Renal pelvis (tissue), 4 donors: ENCODE measurements around the gene ARMC3. TPM values are rescaled to one million over a fixed set of nuclear protein-coding genes. Genes with fewer than 3 reads are reported as not detected.
"Not testable (repeated sequence)": the region's sequence is repeated elsewhere in the genome, so short reads cannot be mapped to it uniquely, and the experiment has no call there.

Source experiments
- DNase-seq: peaks from one replicate; pipeline ENCODE4 v3.0.0-alpha.2; 2013
- polyA plus RNA-seq, 3 donors: library from polyadenylated mRNA; unstranded; fragments of 120-200 nt; gene quantifications; one replicate each; pipeline ENCODE4 v1.2.1, GENCODE V29; 2013; ENCODE audit not compliant: insufficient read length in 3 of 3

ARMC3 gene
- polyA plus RNA-seq, 3 donors: 10.7 to 16.8 (median 15.9) TPM

DNA sequence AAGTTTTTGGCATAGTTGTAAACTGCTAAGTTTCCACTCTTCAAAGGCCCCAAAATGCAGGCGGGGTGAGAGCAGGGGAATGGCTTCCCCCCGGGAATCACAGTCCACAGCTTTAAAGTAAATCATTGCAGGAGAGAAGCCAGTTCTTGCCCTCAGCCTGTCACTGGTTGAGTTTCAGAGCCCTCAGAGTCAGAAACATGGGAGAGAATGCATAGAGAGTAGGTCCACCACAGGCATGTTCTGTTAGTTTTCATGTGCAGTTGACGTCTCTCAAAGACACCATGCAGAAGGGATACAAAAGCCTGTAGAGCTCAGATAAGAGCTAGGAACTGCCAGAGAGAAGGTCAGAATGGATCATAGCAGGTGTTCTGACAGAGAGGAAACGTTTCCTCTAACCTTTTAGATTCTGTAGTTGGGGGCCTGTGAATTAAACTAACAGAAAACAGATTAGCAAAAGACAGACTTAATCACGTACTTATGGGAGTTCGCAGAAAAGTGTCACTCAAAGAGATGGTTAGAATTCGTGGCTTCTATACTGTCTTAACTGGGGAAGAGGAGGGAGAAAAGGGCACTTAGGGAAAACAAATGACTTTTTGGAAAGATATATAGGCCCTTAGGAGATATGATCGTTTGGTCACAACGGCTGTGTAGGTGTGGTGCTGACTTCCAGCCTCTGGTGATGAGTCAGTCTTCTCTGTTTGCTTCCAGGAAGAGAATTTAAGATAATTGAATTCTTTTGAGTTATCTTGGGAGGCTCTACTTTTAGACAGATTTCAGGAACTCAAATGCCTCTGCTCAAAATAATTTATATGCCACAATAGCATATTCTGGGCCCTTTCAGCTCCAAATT lies 119.6 kb downstream of the ARMC3 start:
- DNase-seq: no peak

GRCh38 chr10:23048191-23048590 lies 120.3 kb downstream of the ARMC3 start:
- no peak for DNase-seq

GRCh38 chr10:23051278-23051677 lies 123.4 kb downstream of the ARMC3 start:
- DNase-seq: no peak

DNA sequence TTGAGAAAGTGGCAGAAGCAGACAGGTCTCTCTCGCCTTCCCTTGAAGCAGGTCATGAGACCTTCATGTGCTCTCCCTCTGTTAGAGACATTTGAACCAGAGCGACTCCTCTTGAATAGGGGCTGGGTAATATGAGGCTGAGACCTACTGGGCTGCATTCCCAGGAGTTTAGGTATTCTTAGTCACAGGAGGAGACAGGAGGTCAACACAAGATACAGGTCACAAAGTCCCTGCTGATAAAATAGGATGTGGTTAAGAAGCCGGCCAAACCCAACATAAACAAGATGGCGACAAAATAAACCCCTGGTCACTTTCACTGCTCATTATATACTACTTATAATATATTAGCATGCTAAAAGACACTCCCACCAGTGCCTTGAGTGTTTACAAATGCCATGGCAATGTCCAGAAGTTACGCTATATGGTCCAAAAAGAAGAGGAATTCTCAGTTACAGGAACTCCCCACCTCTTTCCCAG lies 124.0 kb downstream of the ARMC3 start:
- no peak for DNase-seq

DNA sequence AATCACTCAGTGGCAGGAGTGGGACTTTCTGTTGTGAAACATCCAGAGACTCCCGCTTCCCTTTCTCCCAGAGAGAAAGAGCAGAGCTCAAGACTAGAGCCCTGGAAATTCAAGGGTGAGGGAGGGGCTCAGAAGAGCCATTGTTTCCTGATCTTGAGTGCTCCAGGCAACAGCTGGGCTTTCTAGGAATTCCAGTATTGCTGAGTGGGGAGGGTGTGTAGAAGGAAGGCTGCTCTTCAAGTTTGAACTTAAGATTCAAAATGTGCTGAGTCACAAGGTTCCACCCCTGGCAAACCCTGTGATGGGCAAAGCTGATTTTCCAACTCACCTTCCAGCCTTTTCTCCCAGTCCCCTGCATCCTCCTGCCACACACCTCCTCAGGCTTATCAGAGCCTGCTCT lies 125.2 kb downstream of the ARMC3 start:
- DNase-seq: no peak

- no peak for DNase-seq
Observed at GRCh38 chr10:23055424-23056185, 127.8 kb downstream of the ARMC3 start.

GRCh38 chr10:23056186-23056579 lies 128.3 kb downstream of the ARMC3 start:
- no peak for DNase-seq

GRCh38 chr10:23058366-23058765 lies 130.5 kb downstream of the ARMC3 start:
- DNase-seq: no peak

- DNase-seq: no peak
Observed at GRCh38 chr10:23060918-23061317, 133.1 kb downstream of the ARMC3 start.

- no peak for DNase-seq
Observed at GRCh38 chr10:23063045-23063972, 135.5 kb downstream of the ARMC3 start.

- peak; percentile 82 for DNase-seq
Observed at GRCh38 chr10:23063973-23064812, 136.3 kb downstream of the ARMC3 start.

- DNase-seq: not testable (repeated sequence)
Observed at GRCh38 chr10:23064813-23065114, 136.9 kb downstream of the ARMC3 start.

- DNase-seq: no peak
Observed at GRCh38 chr10:23065181-23065948, 137.5 kb downstream of the ARMC3 start.

DNA sequence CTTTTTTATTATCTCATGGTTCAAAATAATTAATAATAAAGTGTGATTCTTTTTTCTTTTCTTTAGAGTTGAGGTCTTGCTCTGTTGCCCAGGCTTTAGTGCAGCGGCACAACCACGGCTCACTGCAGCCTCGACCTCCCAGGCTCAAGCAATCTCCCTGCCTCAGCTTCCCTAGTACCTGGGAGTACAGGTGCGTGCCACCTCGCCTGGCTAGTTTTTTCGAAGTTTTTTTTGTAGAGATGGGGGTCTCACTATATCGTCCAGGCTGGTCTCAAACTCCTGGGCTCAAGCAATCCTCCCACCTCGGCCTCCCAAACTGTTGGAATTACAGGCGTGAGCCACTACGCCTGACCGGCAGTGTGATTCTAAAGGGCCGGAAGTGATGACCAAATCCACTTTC lies 139.5 kb downstream of the ARMC3 start:
- DNase-seq: no peak

GRCh38 chr10:23067939-23068775 lies 140.3 kb downstream of the ARMC3 start:
- no peak for DNase-seq

DNA sequence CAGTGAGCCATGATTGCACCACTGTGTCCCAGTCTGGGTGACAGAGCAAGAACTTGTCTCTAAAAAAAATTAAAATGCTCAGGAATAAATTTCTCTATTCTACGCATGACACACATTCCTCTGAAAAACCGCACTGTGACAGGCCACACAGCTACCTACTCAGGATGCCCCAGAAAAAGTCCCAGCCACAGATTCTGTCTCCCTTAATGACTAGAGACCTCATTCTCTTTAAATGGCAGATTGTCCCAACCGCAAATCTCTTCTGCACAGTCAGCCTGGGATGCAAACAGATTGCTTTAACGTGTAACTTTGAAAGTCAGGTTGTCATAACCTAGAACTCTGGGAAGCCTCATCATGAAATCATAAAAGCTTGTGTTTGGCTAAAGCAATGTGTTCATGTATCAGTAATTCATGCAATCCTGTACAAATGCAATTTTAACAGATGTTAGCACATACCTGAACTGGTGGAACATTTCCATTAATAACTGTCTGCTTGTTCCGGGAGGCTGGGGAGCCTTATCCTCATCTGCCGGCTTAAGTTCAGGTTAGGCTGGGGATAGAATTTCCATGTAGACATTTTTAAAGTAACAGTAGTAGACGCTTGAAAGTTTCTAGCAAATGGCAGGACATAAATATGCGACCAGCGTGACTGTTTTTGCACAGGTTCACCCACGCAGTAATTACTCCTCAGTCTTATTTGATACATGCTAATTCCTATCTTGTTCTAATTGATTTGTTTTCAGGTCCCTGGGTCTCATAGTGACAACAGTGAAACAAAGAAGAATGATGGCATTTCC lies 141.4 kb downstream of the ARMC3 start:
- DNase-seq: no peak

GRCh38 chr10:23070092-23070912 lies 142.4 kb downstream of the ARMC3 start:
- DNase-seq: not testable (repeated sequence)

- DNase-seq: no peak
Observed at GRCh38 chr10:23070913-23071218, 143.0 kb downstream of the ARMC3 start.
